Bronchial epithelial cell (primary cell): ENCODE results near the gene BLOC1S3. TPM values are rescaled to one million over a fixed set of nuclear protein-coding genes. Genes with fewer than 3 reads are reported as not detected.

ENCODE experiments used
- DNase-seq: peaks from one replicate; pipeline ENCODE4 v3.0.0-alpha.2; 2010; ENCODE audit warnings: low read depth
- FAIRE-seq: peaks from 2 replicates; lab custom pipeline; 2011; peaks lifted over from hg19 to GRCh38; lab: Jason Lieb, UNC
- H3K27me3 ChIP-seq: 2 replicates; pipeline ENCODE4 v1.5.1; 2011; ENCODE audit warnings: low read length; ENCODE audit not compliant: control insufficient read depth, insufficient read depth
- H3K36me3 ChIP-seq: 2 replicates; pipeline ENCODE4 v1.5.1; 2011; ENCODE audit warnings: low read length; ENCODE audit not compliant: control insufficient read depth, insufficient read depth
- H3K4me3 ChIP-seq: 2 replicates; pipeline ENCODE4 v1.5.1; 2011; ENCODE audit warnings: mild to moderate bottlenecking, low read depth, low read length, control low read depth
- total RNA-seq: library from RNA; depleted of rRNA; stranded (reverse); fragments of >200 nt; gene quantifications from 2 replicates; pipeline ENCODE4 v1.2.1, GENCODE V29; 2014
- TF ChIP-seq, protein P1 (sequence below): IDR thresholded peaks from 2 replicates; pipeline ENCODE4 v1.5.1; 2011; ENCODE audit warnings: mild to moderate bottlenecking, moderate library complexity, low read length, control low read depth, inconsistent platforms; ENCODE audit not compliant: insufficient read depth, severe bottlenecking

Gene BLOC1S3
- total RNA-seq, 1 donor from 2014 or later = 5.3 TPM

- FAIRE-seq (no peak), DNase-seq (no peak)
- no peaks in the 10 kb centered on the region for H3K36me3 ChIP-seq
- TF ChIP-seq, protein P1, sequence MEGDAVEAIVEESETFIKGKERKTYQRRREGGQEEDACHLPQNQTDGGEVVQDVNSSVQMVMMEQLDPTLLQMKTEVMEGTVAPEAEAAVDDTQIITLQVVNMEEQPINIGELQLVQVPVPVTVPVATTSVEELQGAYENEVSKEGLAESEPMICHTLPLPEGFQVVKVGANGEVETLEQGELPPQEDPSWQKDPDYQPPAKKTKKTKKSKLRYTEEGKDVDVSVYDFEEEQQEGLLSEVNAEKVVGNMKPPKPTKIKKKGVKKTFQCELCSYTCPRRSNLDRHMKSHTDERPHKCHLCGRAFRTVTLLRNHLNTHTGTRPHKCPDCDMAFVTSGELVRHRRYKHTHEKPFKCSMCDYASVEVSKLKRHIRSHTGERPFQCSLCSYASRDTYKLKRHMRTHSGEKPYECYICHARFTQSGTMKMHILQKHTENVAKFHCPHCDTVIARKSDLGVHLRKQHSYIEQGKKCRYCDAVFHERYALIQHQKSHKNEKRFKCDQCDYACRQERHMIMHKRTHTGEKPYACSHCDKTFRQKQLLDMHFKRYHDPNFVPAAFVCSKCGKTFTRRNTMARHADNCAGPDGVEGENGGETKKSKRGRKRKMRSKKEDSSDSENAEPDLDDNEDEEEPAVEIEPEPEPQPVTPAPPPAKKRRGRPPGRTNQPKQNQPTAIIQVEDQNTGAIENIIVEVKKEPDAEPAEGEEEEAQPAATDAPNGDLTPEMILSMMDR = no peak
- no peak overlapping the region for H3K4me3 ChIP-seq
- H3K27me3 ChIP-seq = no peaks in the 10 kb centered on the region
Observed at GRCh38 chr19:45158503-45159209, 19.9 kb upstream of the BLOC1S3 start.

GRCh38 chr19:45159210-45159970, 19.2 kb upstream of the BLOC1S3 start:
- Histone ChIP-seq H3K4me3 (no peak overlapping the region), H3K36me3 (no peaks in the 10 kb centered on the region), H3K27me3 (no peaks in the 10 kb centered on the region)
- FAIRE-seq = no peak
- DNase-seq = no peak
- TF ChIP-seq, protein P1 = no peak

GRCh38 chr19:45159971-45160324, 18.6 kb upstream of the BLOC1S3 start:
- FAIRE-seq (no peak), DNase-seq (no peak)
- TF ChIP-seq, protein P1 = no peak
- Histone ChIP-seq H3K36me3 (no peaks in the 10 kb centered on the region), H3K27me3 (no peaks in the 10 kb centered on the region), H3K4me3 (no peak overlapping the region)

- H3K4me3 ChIP-seq = no peak within 1 kb of the TSS
- FAIRE-seq (no peak), DNase-seq (peak; percentile 34)
- H3K27me3 ChIP-seq = no peaks in the 10 kb centered on the region
- no peaks in the 10 kb centered on the region for H3K36me3 ChIP-seq
- TF ChIP-seq, protein P1 = no peak
Observed at GRCh38 chr19:45160870-45161737, 17.5 kb upstream of the BLOC1S3 start, which contains the start of gene NKPD1. Gene NKPD1, minus strand, starts transcription at chr19:45160982. Its CDS starts 832 bp downstream, at chr19:45160150.

DNA sequence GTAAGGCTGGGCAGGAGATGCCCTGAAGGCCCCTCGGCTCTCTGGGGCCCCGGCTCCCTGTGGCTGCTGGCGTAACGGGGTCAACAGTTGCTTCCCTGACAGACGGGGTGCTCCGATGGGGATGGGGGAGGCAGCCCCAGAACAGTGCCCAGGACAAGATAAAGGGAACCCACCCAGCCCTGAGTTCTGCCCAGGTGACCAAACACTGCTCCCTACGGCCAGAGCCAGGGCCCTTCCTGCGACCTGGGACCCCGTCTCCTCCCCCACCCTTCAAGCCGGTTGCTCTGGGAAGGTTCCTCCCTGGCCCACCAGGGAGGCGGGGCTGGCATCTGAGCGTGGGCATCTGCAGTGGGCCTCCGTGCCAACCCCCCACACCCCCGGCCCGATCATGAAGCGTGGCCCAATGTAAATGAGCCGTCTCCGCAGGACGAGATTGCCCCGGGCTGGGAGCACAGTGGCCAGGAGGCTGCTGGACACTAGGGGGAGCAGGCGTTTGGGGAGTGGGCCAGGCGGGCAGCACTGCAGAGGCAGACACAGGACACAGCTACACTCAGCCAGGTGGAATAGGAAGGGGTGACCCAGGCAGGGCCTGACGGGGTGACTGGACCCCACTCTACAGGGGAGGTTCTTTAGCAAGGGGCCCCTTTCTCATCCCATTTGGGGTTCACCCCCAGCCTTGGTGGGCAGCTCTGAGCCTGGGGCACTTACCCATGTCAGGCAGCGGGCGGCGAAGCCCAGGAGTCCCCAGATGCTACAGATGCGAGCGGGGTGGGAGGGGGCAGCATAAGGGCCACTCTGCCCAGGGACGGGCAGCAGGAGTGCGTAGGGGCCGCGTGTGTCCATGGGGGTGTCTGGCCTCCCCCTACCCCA, 16.6 kb upstream of the BLOC1S3 start:
- FAIRE-seq (no peak), DNase-seq (no peak)
- Histone ChIP-seq H3K27me3 (no peaks in the 10 kb centered on the region), H3K4me3 (no peak overlapping the region), H3K36me3 (no peaks in the 10 kb centered on the region)
- TF ChIP-seq, protein P1 = peak; percentile 46
